Parathyroid adenoma (tissue), 2 donors: ENCODE results near the gene CGB5.

Experiments used
- H2AFZ ChIP-seq: fragments of 300-600 bp; sonication (generic); one replicate; pipeline ENCODE4 v1.7.0; 2017; ENCODE audit warnings: antibody characterized with exemption, mild to moderate bottlenecking
- H3K27ac ChIP-seq: fragments of 300-600 bp; sonication (generic); one replicate; pipeline ENCODE4 v1.7.0; 2017
- H3K27me3 ChIP-seq: fragments of 300-600 bp; sonication (generic); one replicate; pipeline ENCODE4 v1.7.0; 2017; ENCODE audit warnings: low read length; ENCODE audit not compliant: control insufficient read depth, insufficient read depth
- H3K36me3 ChIP-seq: fragments of 300-600 bp; sonication (generic); one replicate; pipeline ENCODE4 v1.7.0; 2017; ENCODE audit warnings: low read length; ENCODE audit not compliant: control insufficient read depth, insufficient read depth
- H3K4me1 ChIP-seq: fragments of 300-600 bp; sonication (generic); one replicate; pipeline ENCODE4 v1.7.0; 2017; ENCODE audit warnings: control low read depth
- H3K4me2 ChIP-seq: fragments of 300-600 bp; sonication (generic); one replicate; pipeline ENCODE4 v1.7.0; 2017; ENCODE audit warnings: low read length
- H3K4me3 ChIP-seq: fragments of 300-600 bp; sonication (generic); one replicate; pipeline ENCODE4 v1.7.0; 2017; ENCODE audit warnings: low read depth, low read length
- H3K79me2 ChIP-seq: fragments of 300-600 bp; sonication (generic); one replicate; pipeline ENCODE4 v1.7.0; 2017; ENCODE audit warnings: control low read depth
- H3K9ac ChIP-seq: fragments of 300-600 bp; sonication (generic); one replicate; pipeline ENCODE4 v1.7.0; 2017; ENCODE audit warnings: mild to moderate bottlenecking
- H3K9me3 ChIP-seq: fragments of 300-600 bp; sonication (generic); one replicate; pipeline ENCODE4 v1.7.0; 2017; ENCODE audit warnings: low read length; ENCODE audit not compliant: control insufficient read depth
- TF ChIP-seq, protein P1 (sequence below): fragments of 300-600 bp; sonication (generic); IDR thresholded peaks from one replicate; pipeline ENCODE4 v1.7.0; 2017; ENCODE audit warnings: antibody characterized with exemption, mild to moderate bottlenecking
- donor health status: primary hyperparathyroidism.

CGB5 gene

DNA sequence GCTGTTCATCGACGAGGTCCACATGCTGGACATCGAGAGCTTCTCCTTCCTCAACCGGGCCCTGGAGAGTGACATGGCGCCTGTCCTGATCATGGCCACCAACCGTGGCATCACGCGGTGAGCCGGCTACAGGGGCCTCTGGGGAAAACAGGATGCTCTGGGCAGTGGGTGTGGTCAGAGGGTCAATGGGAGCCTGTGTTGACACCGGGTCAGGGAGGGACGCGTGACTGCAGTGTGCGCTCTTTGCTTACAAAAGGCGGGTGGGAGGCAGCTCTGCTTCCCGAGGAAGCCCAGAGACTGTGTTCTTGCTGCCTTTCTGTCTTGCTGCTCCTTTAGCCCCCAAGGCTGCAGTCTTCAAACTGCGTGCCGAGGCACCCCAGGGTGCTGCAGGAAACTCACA is 32.5 kb upstream of the CGB5 start:
- Histone ChIP-seq H2AFZ (no peak overlapping the region), H3K4me1 (no peaks in the 10 kb centered on the region), H3K79me2 (no peaks in the 10 kb centered on the region), H3K9ac (no peak overlapping the region), H3K36me3 (no peaks in the 10 kb centered on the region), H3K4me3 (no peak overlapping the region), H3K4me2 (no peak overlapping the region), H3K27me3 (no peaks in the 10 kb centered on the region), H3K27ac (no peak overlapping the region), H3K9me3 (no peaks in the 10 kb centered on the region)
- TF ChIP-seq, protein P1, sequence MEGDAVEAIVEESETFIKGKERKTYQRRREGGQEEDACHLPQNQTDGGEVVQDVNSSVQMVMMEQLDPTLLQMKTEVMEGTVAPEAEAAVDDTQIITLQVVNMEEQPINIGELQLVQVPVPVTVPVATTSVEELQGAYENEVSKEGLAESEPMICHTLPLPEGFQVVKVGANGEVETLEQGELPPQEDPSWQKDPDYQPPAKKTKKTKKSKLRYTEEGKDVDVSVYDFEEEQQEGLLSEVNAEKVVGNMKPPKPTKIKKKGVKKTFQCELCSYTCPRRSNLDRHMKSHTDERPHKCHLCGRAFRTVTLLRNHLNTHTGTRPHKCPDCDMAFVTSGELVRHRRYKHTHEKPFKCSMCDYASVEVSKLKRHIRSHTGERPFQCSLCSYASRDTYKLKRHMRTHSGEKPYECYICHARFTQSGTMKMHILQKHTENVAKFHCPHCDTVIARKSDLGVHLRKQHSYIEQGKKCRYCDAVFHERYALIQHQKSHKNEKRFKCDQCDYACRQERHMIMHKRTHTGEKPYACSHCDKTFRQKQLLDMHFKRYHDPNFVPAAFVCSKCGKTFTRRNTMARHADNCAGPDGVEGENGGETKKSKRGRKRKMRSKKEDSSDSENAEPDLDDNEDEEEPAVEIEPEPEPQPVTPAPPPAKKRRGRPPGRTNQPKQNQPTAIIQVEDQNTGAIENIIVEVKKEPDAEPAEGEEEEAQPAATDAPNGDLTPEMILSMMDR, result no peak

- peaks cover 2% of the 10 kb centered on the region for H3K4me1 ChIP-seq
- H2AFZ ChIP-seq, result no peak overlapping the region
- TF ChIP-seq, protein P1, result no peak
- H3K27ac ChIP-seq, result no peak overlapping the region
- no peak overlapping the region for H3K9ac ChIP-seq
- H3K79me2 ChIP-seq, result no peaks in the 10 kb centered on the region
- no peak overlapping the region for H3K4me2 ChIP-seq
- no peaks in the 10 kb centered on the region for H3K9me3 ChIP-seq
- no peaks in the 10 kb centered on the region for H3K27me3 ChIP-seq
- H3K36me3 ChIP-seq, result no peaks in the 10 kb centered on the region
- H3K4me3 ChIP-seq, result no peak overlapping the region
Measured at GRCh38 chr19:49014123-49014869, 29.4 kb upstream of the CGB5 start.

GRCh38 chr19:49014870-49015255 is 28.8 kb upstream of the CGB5 start:
- peaks cover 5% of the 10 kb centered on the region for H3K4me1 ChIP-seq
- H2AFZ ChIP-seq, result no peak overlapping the region
- H3K79me2 ChIP-seq, result no peaks in the 10 kb centered on the region
- no peak overlapping the region for H3K9ac ChIP-seq
- H3K27ac ChIP-seq, result no peak overlapping the region
- H3K9me3 ChIP-seq, result no peaks in the 10 kb centered on the region
- H3K4me2 ChIP-seq, result no peak overlapping the region
- H3K27me3 ChIP-seq, result no peaks in the 10 kb centered on the region
- H3K4me3 ChIP-seq, result no peak overlapping the region
- H3K36me3 ChIP-seq, result no peaks in the 10 kb centered on the region
- TF ChIP-seq, protein P1, result no peak

DNA sequence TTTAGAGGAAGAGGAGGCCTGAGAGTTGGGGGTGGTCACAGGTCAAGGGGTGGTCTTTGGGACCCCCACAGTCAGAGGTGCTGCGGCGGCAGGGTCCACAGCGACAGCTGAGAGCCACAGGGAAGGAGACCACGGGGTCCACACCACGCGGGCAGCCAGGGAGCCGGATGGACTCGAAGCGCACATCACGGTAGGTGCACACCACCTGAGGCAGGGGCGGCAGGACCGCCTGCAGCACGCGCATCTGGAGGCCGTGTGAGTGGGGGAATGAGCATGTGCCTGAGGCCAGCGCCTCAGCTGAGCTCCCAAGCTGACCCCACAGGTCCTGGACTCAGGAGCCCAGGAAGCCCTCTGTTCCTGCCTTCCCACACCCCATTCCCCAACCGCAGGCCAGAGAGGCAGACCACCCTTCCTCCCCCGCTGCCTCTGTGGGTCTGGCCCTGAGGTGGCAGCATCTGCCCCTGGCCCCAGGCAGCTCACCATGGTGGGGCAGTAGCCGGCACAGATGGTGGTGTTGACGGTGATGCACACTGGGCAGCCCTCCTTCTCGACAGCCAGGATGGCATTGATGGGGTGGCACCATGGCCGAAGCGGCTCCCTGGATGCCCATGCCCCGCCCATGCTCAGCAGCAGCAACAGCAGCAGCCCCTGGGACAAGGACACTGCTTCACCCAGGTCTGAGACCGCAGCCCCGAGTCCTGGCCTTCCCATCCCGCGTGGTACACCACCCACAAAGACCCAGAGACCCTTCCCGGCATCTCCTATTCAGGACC is 27.4 kb upstream of the CGB5 start:
- no peaks in the 10 kb centered on the region for H3K36me3 ChIP-seq
- TF ChIP-seq, protein P1, result no peak

More for the DNA sequence above, 27.4 kb upstream of the CGB5 start:
- H3K4me2 ChIP-seq, result no peak overlapping the region
- H2AFZ ChIP-seq, result no peak overlapping the region
- H3K27ac ChIP-seq, result no peak overlapping the region
- peaks cover 5% of the 10 kb centered on the region for H3K4me1 ChIP-seq
- H3K27me3 ChIP-seq, result no peaks in the 10 kb centered on the region
- H3K4me3 ChIP-seq, result no peak overlapping the region
- H3K9me3 ChIP-seq, result no peaks in the 10 kb centered on the region
- no peak overlapping the region for H3K9ac ChIP-seq
- no peaks in the 10 kb centered on the region for H3K79me2 ChIP-seq
